ENCODE data around the gene ITM2B. TPM values are rescaled to one million over a fixed set of nuclear protein-coding genes. Genes with fewer than 3 reads are reported as not detected.

Gene ITM2B
- 185 TPM for total RNA-seq
- polyA plus RNA-seq (ENCODE audit: insufficient read depth in 1 of 8, insufficient read length in 8 of 8, low replicate concordance in 1 of 8) = 100 to 1,000 TPM; 314 to 426 (median 354) TPM
- long read RNA-seq, donor 1, full-length matches to known transcripts = 74 of 91 reads
- long read RNA-seq, donor 1, partial matches to known transcripts = 17 of 91 reads
- long read RNA-seq, donor 1, other reads (novel, unspliced or antisense) = 0 of 91 reads
- long read RNA-seq, donor 2, full-length matches to known transcripts = 18 of 23 reads
- long read RNA-seq, donor 2, partial matches to known transcripts = 5 of 23 reads
- long read RNA-seq, donor 2, other reads (novel, unspliced or antisense) = 0 of 23 reads
- long read RNA-seq, donor 3, full-length matches to known transcripts = 143 of 159 reads
- long read RNA-seq, donor 3, partial matches to known transcripts = 16 of 159 reads
- long read RNA-seq, donor 3, other reads (novel, unspliced or antisense) = 0 of 159 reads
- long read RNA-seq, donor 4, full-length matches to known transcripts = 111 of 188 reads
- long read RNA-seq, donor 4, partial matches to known transcripts = 77 of 188 reads
- long read RNA-seq, donor 4, other reads (novel, unspliced or antisense) = 0 of 188 reads
- long read RNA-seq, donor 5, full-length matches to known transcripts = 391 of 535 reads
- long read RNA-seq, donor 5, partial matches to known transcripts = 144 of 535 reads
- long read RNA-seq, donor 5, other reads (novel, unspliced or antisense) = 0 of 535 reads
- long read RNA-seq, donor 6, full-length matches to known transcripts = 229 of 345 reads
- long read RNA-seq, donor 6, partial matches to known transcripts = 116 of 345 reads
- long read RNA-seq, donor 6, other reads (novel, unspliced or antisense) = 0 of 345 reads
- long read RNA-seq, donor 7, full-length matches to known transcripts = 163 of 282 reads
- long read RNA-seq, donor 7, partial matches to known transcripts = 119 of 282 reads
- long read RNA-seq, donor 7, other reads (novel, unspliced or antisense) = 0 of 282 reads
- long read RNA-seq, donor 8, full-length matches to known transcripts = 150 of 230 reads
- long read RNA-seq, donor 8, partial matches to known transcripts = 80 of 230 reads
- long read RNA-seq, donor 8, other reads (novel, unspliced or antisense) = 0 of 230 reads
- long read RNA-seq, donor 9, full-length matches to known transcripts = 108 of 239 reads
- long read RNA-seq, donor 9, partial matches to known transcripts = 131 of 239 reads
- long read RNA-seq, donor 9, other reads (novel, unspliced or antisense) = 0 of 239 reads
- long read RNA-seq, donor 10, full-length matches to known transcripts = 191 of 315 reads
- long read RNA-seq, donor 10, partial matches to known transcripts = 124 of 315 reads
- long read RNA-seq, donor 10, other reads (novel, unspliced or antisense) = 0 of 315 reads
- long read RNA-seq, donor 11, full-length matches to known transcripts = 151 of 221 reads
- long read RNA-seq, donor 11, partial matches to known transcripts = 70 of 221 reads
- long read RNA-seq, donor 11, other reads (novel, unspliced or antisense) = 0 of 221 reads

GRCh38 chr13:48233046-48233888, at the start of gene ITM2B:
ITM2B (plus strand) TSS chr13:48233206; CDS start chr13:48233361, 155 bp downstream.
- Histone ChIP-seq H3K4me1 (ENCODE audit: control insufficient read depth, insufficient read depth, low read length) (peaks cover 9% of the 10 kb centered on the region), H3K27ac (ENCODE audit: low read length) (peak within 1 kb of the TSS; percentile 95), H3K9me3 (replicated peaks; ENCODE audit: control insufficient read depth, low read depth, low read length) (no peaks in the 10 kb centered on the region), H3K4me3 (ENCODE audit: low read length) (peak within 1 kb of the TSS; percentile 75), H3K36me3 (ENCODE audit: control insufficient read depth, insufficient read depth, low read length) (no peaks in the 10 kb centered on the region), H3K27me3 (ENCODE audit: control insufficient read depth, insufficient read depth, low read length) (no peaks in the 10 kb centered on the region)
- WGBS (ENCODE audit: insufficient coverage) = under 1% methylated on average over 87 of the region's 94 CpGs
- peak; percentile 84 for DNase-seq

GRCh38 chr13:48184260-48184659, 48.7 kb upstream of the ITM2B start:
- no peaks in the 10 kb centered on the region for H3K27me3 ChIP-seq (ENCODE audit: control insufficient read depth, insufficient read depth, low read length)
- no peaks in the 10 kb centered on the region for H3K9me3 ChIP-seq (replicated peaks; ENCODE audit: control insufficient read depth, low read depth, low read length)
- H3K4me1 ChIP-seq (ENCODE audit: control insufficient read depth, insufficient read depth, low read length) = no peaks in the 10 kb centered on the region
- no peaks in the 10 kb centered on the region for H3K36me3 ChIP-seq (ENCODE audit: control insufficient read depth, insufficient read depth, low read length)
- no CpG with 5 or more reads among the region's 4 CpGs for WGBS (ENCODE audit: insufficient coverage)
- H3K4me3 ChIP-seq (ENCODE audit: low read length) = no peak overlapping the region
- H3K27ac ChIP-seq (ENCODE audit: low read length) = no peak overlapping the region
- DNase-seq = no peak

- Histone ChIP-seq H3K27ac (ENCODE audit: low read length) (no peak overlapping the region), H3K4me3 (ENCODE audit: low read length) (no peak overlapping the region), H3K36me3 (ENCODE audit: control insufficient read depth, insufficient read depth, low read length) (no peaks in the 10 kb centered on the region), H3K27me3 (ENCODE audit: control insufficient read depth, insufficient read depth, low read length) (no peaks in the 10 kb centered on the region), H3K9me3 (replicated peaks; ENCODE audit: control insufficient read depth, low read depth, low read length) (no peaks in the 10 kb centered on the region), H3K4me1 (ENCODE audit: control insufficient read depth, insufficient read depth, low read length) (no peaks in the 10 kb centered on the region)
- DNase-seq = no peak
Measured at GRCh38 chr13:48185018-48185417, 48.0 kb upstream of the ITM2B start.

GRCh38 chr13:48186722-48187121, 46.3 kb upstream of the ITM2B start:
- Histone ChIP-seq H3K36me3 (ENCODE audit: control insufficient read depth, insufficient read depth, low read length) (no peaks in the 10 kb centered on the region), H3K9me3 (replicated peaks; ENCODE audit: control insufficient read depth, low read depth, low read length) (no peaks in the 10 kb centered on the region), H3K4me3 (ENCODE audit: low read length) (no peak overlapping the region), H3K27me3 (ENCODE audit: control insufficient read depth, insufficient read depth, low read length) (no peaks in the 10 kb centered on the region), H3K27ac (ENCODE audit: low read length) (no peak overlapping the region), H3K4me1 (ENCODE audit: control insufficient read depth, insufficient read depth, low read length) (no peaks in the 10 kb centered on the region)
- WGBS (ENCODE audit: insufficient coverage) = no CpG with 5 or more reads among the region's 1 CpG
- DNase-seq = no peak

GRCh38 chr13:48188131-48188530, 44.9 kb upstream of the ITM2B start:
- no peaks in the 10 kb centered on the region for H3K4me1 ChIP-seq (ENCODE audit: control insufficient read depth, insufficient read depth, low read length)
- H3K4me3 ChIP-seq (ENCODE audit: low read length) = no peak overlapping the region
- DNase-seq = peak; percentile 30
- no peaks in the 10 kb centered on the region for H3K36me3 ChIP-seq (ENCODE audit: control insufficient read depth, insufficient read depth, low read length)
- no peak overlapping the region for H3K27ac ChIP-seq (ENCODE audit: low read length)
- H3K27me3 ChIP-seq (ENCODE audit: control insufficient read depth, insufficient read depth, low read length) = no peaks in the 10 kb centered on the region
- no CpG with 5 or more reads among the region's 1 CpG for WGBS (ENCODE audit: insufficient coverage)
- H3K9me3 ChIP-seq (replicated peaks; ENCODE audit: control insufficient read depth, low read depth, low read length) = no peaks in the 10 kb centered on the region

GRCh38 chr13:48188601-48189000, 44.4 kb upstream of the ITM2B start:
- Histone ChIP-seq H3K4me1 (ENCODE audit: control insufficient read depth, insufficient read depth, low read length) (no peaks in the 10 kb centered on the region), H3K36me3 (ENCODE audit: control insufficient read depth, insufficient read depth, low read length) (no peaks in the 10 kb centered on the region), H3K27ac (ENCODE audit: low read length) (no peak overlapping the region), H3K4me3 (ENCODE audit: low read length) (no peak overlapping the region), H3K27me3 (ENCODE audit: control insufficient read depth, insufficient read depth, low read length) (no peaks in the 10 kb centered on the region), H3K9me3 (replicated peaks; ENCODE audit: control insufficient read depth, low read depth, low read length) (no peaks in the 10 kb centered on the region)
- WGBS (ENCODE audit: insufficient coverage) = no CpG with 5 or more reads among the region's 2 CpGs
- no peak for DNase-seq

GRCh38 chr13:48189171-48189570, 43.8 kb upstream of the ITM2B start:
- H3K9me3 ChIP-seq (replicated peaks; ENCODE audit: control insufficient read depth, low read depth, low read length) = no peaks in the 10 kb centered on the region
- H3K4me1 ChIP-seq (ENCODE audit: control insufficient read depth, insufficient read depth, low read length) = no peaks in the 10 kb centered on the region
- no CpG with 5 or more reads among the region's 1 CpG for WGBS (ENCODE audit: insufficient coverage)

GRCh38 chr13:48192411-48192935, 40.5 kb upstream of the ITM2B start:
- H3K27me3 ChIP-seq (ENCODE audit: control insufficient read depth, insufficient read depth, low read length) = no peaks in the 10 kb centered on the region
- no peak overlapping the region for H3K4me3 ChIP-seq (ENCODE audit: low read length)
- no peaks in the 10 kb centered on the region for H3K4me1 ChIP-seq (ENCODE audit: control insufficient read depth, insufficient read depth, low read length)
- no peaks in the 10 kb centered on the region for H3K9me3 ChIP-seq (replicated peaks; ENCODE audit: control insufficient read depth, low read depth, low read length)
- DNase-seq = no peak
- WGBS (ENCODE audit: insufficient coverage) = 44% methylated on average over 5 of the region's 8 CpGs
- H3K36me3 ChIP-seq (ENCODE audit: control insufficient read depth, insufficient read depth, low read length) = no peaks in the 10 kb centered on the region
- H3K27ac ChIP-seq (ENCODE audit: low read length) = no peak overlapping the region

More at GRCh38 chr13:48189171-48189570, 43.8 kb upstream of the ITM2B start:
- H3K27ac ChIP-seq (ENCODE audit: low read length) = no peak overlapping the region
- H3K36me3 ChIP-seq (ENCODE audit: control insufficient read depth, insufficient read depth, low read length) = no peaks in the 10 kb centered on the region
- no peaks in the 10 kb centered on the region for H3K27me3 ChIP-seq (ENCODE audit: control insufficient read depth, insufficient read depth, low read length)
- no peak for DNase-seq
- no peak overlapping the region for H3K4me3 ChIP-seq (ENCODE audit: low read length)

- H3K36me3 ChIP-seq (ENCODE audit: control insufficient read depth, insufficient read depth, low read length) = no peaks in the 10 kb centered on the region
- WGBS (ENCODE audit: insufficient coverage) = no CpG with 5 or more reads among the region's 3 CpGs
- no peak overlapping the region for H3K4me3 ChIP-seq (ENCODE audit: low read length)
- H3K27ac ChIP-seq (ENCODE audit: low read length) = no peak overlapping the region
- H3K27me3 ChIP-seq (ENCODE audit: control insufficient read depth, insufficient read depth, low read length) = no peaks in the 10 kb centered on the region
- DNase-seq = peak; percentile 60
- no peaks in the 10 kb centered on the region for H3K4me1 ChIP-seq (ENCODE audit: control insufficient read depth, insufficient read depth, low read length)
- H3K9me3 ChIP-seq (replicated peaks; ENCODE audit: control insufficient read depth, low read depth, low read length) = no peaks in the 10 kb centered on the region
Measured at GRCh38 chr13:48194379-48194754, 38.6 kb upstream of the ITM2B start.

Data from muscle of leg (tissue), 16 donors.